Measurements from ENCODE around the gene C5orf47. TPM values are rescaled to one million over a fixed set of nuclear protein-coding genes. Genes with fewer than 3 reads are reported as not detected.

Gene C5orf47
- total RNA-seq, 2 donors from 2014 or later: 8.7 TPM; not detected in 1

DNA sequence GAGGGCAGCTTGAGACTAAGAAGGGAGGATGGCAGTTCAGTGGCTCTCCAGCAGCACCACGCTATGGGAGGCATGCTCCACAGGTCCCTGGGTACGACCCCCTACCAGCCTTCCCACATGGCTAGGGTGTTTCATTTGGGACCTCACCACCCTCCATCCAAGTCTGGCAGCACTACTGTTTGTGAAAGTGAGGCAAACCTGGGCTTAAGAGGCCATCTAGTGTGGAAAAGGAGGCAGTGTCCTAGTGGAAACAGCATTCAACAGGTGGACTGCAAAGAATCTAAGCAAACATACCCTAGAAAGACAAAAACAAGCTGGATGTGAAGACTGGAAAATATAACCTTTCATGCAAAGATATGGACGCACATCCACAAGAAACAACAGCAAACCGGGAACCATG is 4.8 kb upstream of the C5orf47 start:
- no peak overlapping the region for H3K27ac ChIP-seq
- no peak for DNase-seq (ENCODE audit: low spot score)
- TF ChIP-seq, protein P1, sequence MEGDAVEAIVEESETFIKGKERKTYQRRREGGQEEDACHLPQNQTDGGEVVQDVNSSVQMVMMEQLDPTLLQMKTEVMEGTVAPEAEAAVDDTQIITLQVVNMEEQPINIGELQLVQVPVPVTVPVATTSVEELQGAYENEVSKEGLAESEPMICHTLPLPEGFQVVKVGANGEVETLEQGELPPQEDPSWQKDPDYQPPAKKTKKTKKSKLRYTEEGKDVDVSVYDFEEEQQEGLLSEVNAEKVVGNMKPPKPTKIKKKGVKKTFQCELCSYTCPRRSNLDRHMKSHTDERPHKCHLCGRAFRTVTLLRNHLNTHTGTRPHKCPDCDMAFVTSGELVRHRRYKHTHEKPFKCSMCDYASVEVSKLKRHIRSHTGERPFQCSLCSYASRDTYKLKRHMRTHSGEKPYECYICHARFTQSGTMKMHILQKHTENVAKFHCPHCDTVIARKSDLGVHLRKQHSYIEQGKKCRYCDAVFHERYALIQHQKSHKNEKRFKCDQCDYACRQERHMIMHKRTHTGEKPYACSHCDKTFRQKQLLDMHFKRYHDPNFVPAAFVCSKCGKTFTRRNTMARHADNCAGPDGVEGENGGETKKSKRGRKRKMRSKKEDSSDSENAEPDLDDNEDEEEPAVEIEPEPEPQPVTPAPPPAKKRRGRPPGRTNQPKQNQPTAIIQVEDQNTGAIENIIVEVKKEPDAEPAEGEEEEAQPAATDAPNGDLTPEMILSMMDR (IDR thresholded peaks at IDR 0.05): peak in 2 of 4 experiments; percentile 19 to 25
- TF ChIP-seq POLR2A (IDR thresholded peaks at IDR 0.05): no peak
- H3K4me1 ChIP-seq (replicated peaks): no peaks in the 10 kb centered on the region
- no peak overlapping the region for H3K4me3 ChIP-seq
- WGBS: 47% methylated on average over 4 of the region's 4 CpGs
- no peaks in the 10 kb centered on the region for H3K9me3 ChIP-seq
- H3K27me3 ChIP-seq (replicated peaks; ENCODE audit: insufficient read depth): no peaks in the 10 kb centered on the region
- H3K36me3 ChIP-seq: no peaks in the 10 kb centered on the region
- intact Hi-C loops (cut with DNase I): no loop called here

DNA sequence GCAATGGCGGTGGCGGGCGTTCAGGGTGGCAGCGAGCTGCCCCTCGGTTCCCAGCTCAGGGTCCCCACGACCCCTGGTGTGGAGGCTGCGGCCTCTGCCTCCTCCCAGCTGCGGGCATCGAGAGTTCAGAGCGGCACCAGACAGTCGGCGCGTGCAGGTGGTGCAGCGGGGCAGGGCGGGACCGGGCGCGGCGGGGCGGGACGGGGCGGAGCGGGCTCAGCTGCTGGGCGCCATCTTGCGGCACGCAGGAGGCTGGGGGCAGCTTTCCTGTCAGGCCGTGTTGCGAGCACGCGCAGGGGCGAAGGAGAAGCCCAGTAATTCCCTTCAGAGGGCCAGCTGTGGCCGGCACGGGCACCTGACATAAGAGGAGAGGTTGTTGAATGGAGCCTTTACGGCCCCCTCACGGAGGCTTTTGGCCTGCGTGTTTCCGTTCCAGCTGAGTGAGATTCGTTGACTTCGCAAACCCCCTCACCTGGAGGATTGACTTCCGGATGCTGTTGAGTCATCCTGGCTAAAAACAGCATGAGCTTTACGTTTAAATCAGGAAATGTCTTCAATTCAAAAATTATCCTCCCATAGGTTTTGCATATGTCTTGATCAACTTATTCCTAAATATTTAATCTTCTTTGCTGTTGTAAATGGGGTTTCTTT is 587 bp downstream of the C5orf47 start:
- TF ChIP-seq POLR2A (IDR thresholded peaks at IDR 0.05) (no peak), POLR2AphosphoS5 (IDR thresholded peaks at IDR 0.05) (no peak)
- TF ChIP-seq, protein P1 (IDR thresholded peaks at IDR 0.05): no peak
- intact Hi-C loops (cut with DNase I): no loop called here
- Histone ChIP-seq H3K27me3 (replicated peaks; ENCODE audit: insufficient read depth) (no peaks in the 10 kb centered on the region), H3K4me1 (replicated peaks) (no peaks in the 10 kb centered on the region), H3K9me3 (no peaks in the 10 kb centered on the region), H3K27ac (no peak overlapping the region), H3K36me3 (no peaks in the 10 kb centered on the region), H3K4me3 (no peak overlapping the region)
- no peak for DNase-seq (ENCODE audit: low spot score)
- WGBS: 87% methylated on average over 40 of the region's 41 CpGs

DNA sequence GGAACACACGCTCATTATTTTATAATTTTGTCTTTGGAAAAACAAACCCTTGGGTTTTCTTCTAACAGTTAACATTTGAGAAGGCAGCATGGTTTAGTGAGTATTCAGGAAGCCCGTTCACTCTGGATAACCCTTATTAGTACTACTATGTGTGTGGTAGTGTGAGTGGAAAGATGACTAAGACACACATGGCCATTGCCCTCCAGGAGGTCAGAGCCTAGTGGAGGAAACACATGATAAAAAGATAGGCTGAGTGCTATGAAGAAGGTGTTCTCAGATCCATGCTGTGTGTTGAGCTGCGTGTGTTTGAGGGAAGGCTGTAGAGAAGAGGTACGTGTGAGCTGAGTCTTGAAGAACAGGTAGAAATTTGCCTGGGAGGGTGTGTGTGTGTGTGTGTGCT is 8.4 kb downstream of the C5orf47 start:
- H3K27ac ChIP-seq: no peak overlapping the region
- TF ChIP-seq, protein P1 (IDR thresholded peaks at IDR 0.05): no peak
- no peak for TF ChIP-seq POLR2A (IDR thresholded peaks at IDR 0.05)
- no peak for TF ChIP-seq POLR2AphosphoS5 (IDR thresholded peaks at IDR 0.05)
- WGBS: 73% methylated on average over 4 of the region's 4 CpGs
- H3K4me3 ChIP-seq: no peak overlapping the region
- H3K9me3 ChIP-seq: no peaks in the 10 kb centered on the region
- DNase-seq (ENCODE audit: low spot score): no peak
- intact Hi-C loops (cut with DNase I): no loop called here
- no peaks in the 10 kb centered on the region for H3K36me3 ChIP-seq
- no peaks in the 10 kb centered on the region for H3K27me3 ChIP-seq (replicated peaks; ENCODE audit: insufficient read depth)
- H3K4me1 ChIP-seq (replicated peaks): no peaks in the 10 kb centered on the region

DNA sequence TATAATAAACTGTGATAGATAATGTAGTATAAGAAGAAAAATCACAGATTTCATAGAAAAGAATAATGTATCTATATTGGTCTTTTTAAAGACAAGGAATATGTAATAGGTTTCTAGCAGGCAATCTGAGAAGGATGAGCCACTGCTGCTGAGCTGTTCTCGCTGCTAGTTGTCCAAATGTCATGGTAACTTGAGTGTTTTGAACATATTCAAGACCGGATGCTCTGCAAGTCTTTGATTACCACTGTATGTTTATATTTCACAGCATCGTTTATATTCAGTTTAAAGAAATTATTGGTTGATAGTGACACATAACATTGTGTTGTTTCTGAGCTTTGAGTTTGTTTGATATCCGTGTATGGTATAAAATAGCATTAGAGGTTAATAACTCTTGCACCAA is 9.6 kb downstream of the C5orf47 start:
- intact Hi-C loops (cut with DNase I): no loop called here
- H3K4me1 ChIP-seq (replicated peaks): no peaks in the 10 kb centered on the region
- no peaks in the 10 kb centered on the region for H3K27me3 ChIP-seq (replicated peaks; ENCODE audit: insufficient read depth)
- no peak overlapping the region for H3K4me3 ChIP-seq
- 60% methylated on average over 4 of the region's 4 CpGs for WGBS
- TF ChIP-seq, protein P1 (IDR thresholded peaks at IDR 0.05): no peak
- TF ChIP-seq POLR2AphosphoS5 (IDR thresholded peaks at IDR 0.05) (no peak), POLR2A (IDR thresholded peaks at IDR 0.05) (no peak)
- no peaks in the 10 kb centered on the region for H3K36me3 ChIP-seq
- no peaks in the 10 kb centered on the region for H3K9me3 ChIP-seq
- no peak for DNase-seq (ENCODE audit: low spot score)
- no peak overlapping the region for H3K27ac ChIP-seq

DNA sequence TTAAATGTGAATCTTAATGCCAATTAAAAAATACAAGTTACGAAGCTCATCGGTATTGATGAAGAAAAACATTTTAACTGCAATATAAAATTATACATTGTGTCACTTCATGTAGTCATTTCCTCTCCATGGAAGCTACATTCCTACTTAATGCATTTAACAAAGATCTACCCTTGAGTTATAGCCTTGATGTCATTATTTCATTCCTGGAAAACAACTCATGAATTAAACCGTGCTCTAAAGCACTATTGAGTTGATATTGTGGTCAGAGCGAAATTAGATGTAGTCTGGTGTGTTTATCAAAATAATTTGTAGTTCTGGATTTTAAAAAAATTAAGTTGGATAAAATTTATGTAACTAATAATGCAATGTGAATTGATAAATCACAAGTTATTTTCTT is 11.1 kb downstream of the C5orf47 start:
- intact Hi-C loops (cut with DNase I): no loop called here
- Histone ChIP-seq H3K27me3 (replicated peaks; ENCODE audit: insufficient read depth) (no peaks in the 10 kb centered on the region), H3K9me3 (no peaks in the 10 kb centered on the region), H3K36me3 (no peaks in the 10 kb centered on the region), H3K4me1 (replicated peaks) (no peaks in the 10 kb centered on the region), H3K27ac (no peak overlapping the region), H3K4me3 (no peak overlapping the region)
- 84% methylated on average over 4 of the region's 4 CpGs for WGBS
- TF ChIP-seq POLR2AphosphoS5 (IDR thresholded peaks at IDR 0.05) (no peak), POLR2A (IDR thresholded peaks at IDR 0.05) (no peak)
- TF ChIP-seq, protein P1 (IDR thresholded peaks at IDR 0.05): no peak
- no peak for DNase-seq (ENCODE audit: low spot score)

Data from prostate gland (tissue), 2 donors.